A549 (cell line): ENCODE measurements around the gene TTC19. TPM values are rescaled to one million over a fixed set of nuclear protein-coding genes. Genes with fewer than 3 reads are reported as not detected.

Source experiments
- BHLHE40 ChIP-seq: IDR thresholded peaks from 2 replicates; pipeline ENCODE4 v1.6.1; 2012; ENCODE audit warnings: low read depth, low read length, inconsistent platforms
- CBX2 ChIP-seq: fragments of 200-600 bp; sonication (generic); IDR thresholded peaks from 2 replicates; pipeline ENCODE4 v1.6.1; 2016; ENCODE audit warnings: low read depth, mild to moderate bottlenecking, borderline replicate concordance
- CHD2 ChIP-seq: fragments of 150-350 bp; IDR thresholded peaks from 2 replicates; pipeline ENCODE4 v1.6.1; 2014; ENCODE audit warnings: low read length; ENCODE audit not compliant: partially characterized antibody
- EHF ChIP-seq: fragments of 250-450 bp; sonication (Bioruptor Pico); IDR thresholded peaks from 2 replicates; pipeline ENCODE4 v1.5.0; 2020; ENCODE audit warnings: mild to moderate bottlenecking
- EP300 ChIP-seq, 2 experiments: fragments of >200 bp; sonication (Bioruptor Twin); formaldehyde crosslinking; IDR thresholded peaks; 2 replicates in 1 of 2; 3 replicates in 1 of 2; pipeline ENCODE4 v1.6.1; 2016 to 2017
- ESRRA ChIP-seq: fragments of 150-350 bp; IDR thresholded peaks from 2 replicates; pipeline ENCODE4 v1.6.1; 2014; ENCODE audit warnings: mild to moderate bottlenecking, low read length, borderline replicate concordance
- FOSB ChIP-seq: fragments of 250-450 bp; sonication (Bioruptor Pico); IDR thresholded peaks from 2 replicates; pipeline ENCODE4 v1.5.0; 2020; ENCODE audit warnings: mild to moderate bottlenecking, moderate library complexity
- GATA3 ChIP-seq: IDR thresholded peaks from 2 replicates; pipeline ENCODE4 v1.6.1; 2012; ENCODE audit warnings: borderline replicate concordance
- HDAC2 ChIP-seq: fragments of 200-600 bp; sonication (generic); IDR thresholded peaks from 2 replicates; pipeline ENCODE4 v1.6.1; 2016
- HOXB13 ChIP-seq: fragments of 250-450 bp; sonication (Bioruptor Pico); IDR thresholded peaks from 2 replicates; pipeline ENCODE4 v1.5.0; 2020; ENCODE audit warnings: low read depth, mild to moderate bottlenecking, moderate library complexity
- JUNB ChIP-seq: fragments of >200 bp; sonication (Bioruptor Twin); formaldehyde crosslinking; IDR thresholded peaks from 2 replicates; pipeline ENCODE4 v1.6.1; 2016
- KDM5A ChIP-seq: fragments of 200-600 bp; sonication (generic); IDR thresholded peaks from 2 replicates; pipeline ENCODE4 v1.6.1; 2016; ENCODE audit warnings: antibody characterized with exemption, mild to moderate bottlenecking
- MAZ ChIP-seq: fragments of 150-350 bp; IDR thresholded peaks from 2 replicates; pipeline ENCODE4 v1.6.1; 2014; ENCODE audit warnings: antibody characterized with exemption, low read depth, low read length, borderline replicate concordance
- MYC ChIP-seq: IDR thresholded peaks from 2 replicates; pipeline ENCODE4 v1.6.1; 2012; ENCODE audit warnings: mild to moderate bottlenecking, inconsistent platforms, low read length, improper control_type of control experiment, borderline replicate concordance
- NPAS2 ChIP-seq: fragments of 250-450 bp; sonication (Bioruptor Pico); IDR thresholded peaks from 2 replicates; pipeline ENCODE4 v1.8.0; 2022; ENCODE audit warnings: mild to moderate bottlenecking, moderate library complexity, borderline replicate concordance
- NR3C1 ChIP-seq: fragments of >200 bp; sonication (Bioruptor Twin); formaldehyde crosslinking; IDR thresholded peaks from 3 replicates; pipeline ENCODE4 v1.6.1; 2017
- POLR2A ChIP-seq: IDR thresholded peaks from 2 replicates; pipeline ENCODE4 v1.6.1; 2012; ENCODE audit warnings: mild to moderate bottlenecking, low read length
- POLR2AphosphoS2 ChIP-seq: conservative IDR thresholded peaks from 2 replicates; pipeline ENCODE4 v1.6.1; 2012; ENCODE audit warnings: low read length, improper control_type of control experiment, inconsistent platforms
- RAD21 ChIP-seq, 2 experiments: fragments of >200 bp in 1 of 2; sonication (Bioruptor Twin) in 1 of 2; formaldehyde crosslinking in 1 of 2; IDR thresholded peaks in 1 of 2; conservative IDR thresholded peaks in 1 of 2; 2 replicates in 1 of 2; 3 replicates in 1 of 2; pipeline ENCODE4 v1.6.1; 2012 to 2018; ENCODE audit warnings: inconsistent platforms in 1 of 2
- RFX5 ChIP-seq: fragments of 450-650 bp; IDR thresholded peaks from 2 replicates; pipeline ENCODE4 v1.7.1; 2014; ENCODE audit warnings: antibody characterized with exemption, mild to moderate bottlenecking, moderate library complexity
- SMC3 ChIP-seq: fragments of >200 bp; sonication (Bioruptor Twin); formaldehyde crosslinking; IDR thresholded peaks from 3 replicates; pipeline ENCODE4 v1.6.1; 2018; ENCODE audit warnings: inconsistent platforms
- SREBF2 ChIP-seq: fragments of 450-650 bp; IDR thresholded peaks from 2 replicates; pipeline ENCODE4 v1.6.1; 2014; ENCODE audit warnings: mild to moderate bottlenecking, moderate library complexity
- polyA plus RNA-seq, 4 experiments: library from polyadenylated mRNA; depleted of rRNA in 3 of 4; stranded (reverse); fragments of >200 nt; fragmentation: RNase III in 1 of 4; extraction: RNeasy Plus Mini Kit Qiagen cat#74134 plus additional on column Dnase treatment in 1 of 4; gene quantifications; 2 replicates in 3 of 4; 3 replicates in 1 of 4; pipeline ENCODE4 v1.2.3, GENCODE V29; 2011 to 2017
- TF ChIP-seq, protein P1 (sequence below): fragments of >200 bp; sonication (Bioruptor Twin); formaldehyde crosslinking; IDR thresholded peaks from 3 replicates; pipeline ENCODE4 v1.5.1; 2016
- TF ChIP-seq, protein P2 (sequence below): fragments of 150-350 bp; IDR thresholded peaks from 2 replicates; pipeline ENCODE4 v1.6.1; 2014; ENCODE audit warnings: low read depth, mild to moderate bottlenecking, low read length
- TF ChIP-seq, protein P3 (sequence below): IDR thresholded peaks from 2 replicates; pipeline ENCODE4 v1.6.1; 2012
- TF ChIP-seq, protein P4 (sequence below): fragments of >200 bp; sonication (Bioruptor Twin); formaldehyde crosslinking; IDR thresholded peaks from 3 replicates; pipeline ENCODE4 v1.6.1; 2016
- TF ChIP-seq, protein P5 (sequence below): fragments of >200 bp; sonication (Bioruptor Twin); formaldehyde crosslinking; IDR thresholded peaks from 2 replicates; pipeline ENCODE4 v1.6.1; 2016
- TF ChIP-seq, protein P6 (sequence below): fragments of 250-450 bp; sonication (Bioruptor Pico); IDR thresholded peaks from 2 replicates; pipeline ENCODE4 v1.5.0; 2020; ENCODE audit warnings: low read depth, mild to moderate bottlenecking, moderate library complexity

Gene TTC19
- polyA plus RNA-seq, 2 of the 4 experiments (the other 2 are of a cell fraction) = 16.6 to 30.3 TPM

DNA sequence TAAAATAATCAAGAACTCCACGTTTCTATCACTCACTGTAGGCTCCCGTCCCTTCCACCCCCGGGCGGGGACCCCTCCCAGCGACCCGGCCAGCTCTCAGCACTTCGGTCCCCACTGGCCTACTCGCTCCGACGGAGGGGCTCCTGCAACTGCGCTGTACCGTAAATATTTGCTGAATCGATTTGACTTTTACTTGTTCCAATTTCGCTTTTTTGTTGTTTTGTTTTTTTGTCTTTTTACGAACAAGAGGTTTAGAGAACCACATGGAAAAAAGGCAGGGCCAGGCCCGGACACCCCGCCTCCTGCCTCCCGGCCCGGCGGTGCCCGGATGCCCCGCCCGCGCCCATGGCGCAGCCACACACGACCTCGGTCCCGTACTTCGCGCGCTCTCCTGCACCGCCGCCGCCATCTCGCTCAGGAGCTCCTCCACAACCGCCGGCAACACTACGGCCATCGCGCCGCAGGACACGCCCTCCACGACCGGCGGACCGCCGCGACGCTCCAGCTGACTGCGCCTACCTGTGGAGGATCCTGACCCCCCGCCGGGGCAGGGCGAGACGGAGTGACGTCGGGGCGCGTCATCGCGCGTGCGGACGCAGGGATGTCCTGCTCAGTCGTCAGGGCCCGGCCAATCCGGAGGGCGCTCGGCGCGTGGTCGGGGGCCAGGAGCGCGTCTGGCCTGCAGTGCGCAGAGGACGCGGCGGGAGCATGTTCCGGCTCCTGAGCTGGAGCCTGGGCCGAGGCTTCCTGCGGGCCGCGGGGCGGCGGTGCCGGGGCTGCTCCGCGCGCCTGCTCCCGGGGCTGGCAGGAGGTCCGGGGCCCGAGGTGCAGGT lies at the start of gene TTC19, which contains the start of gene ZSWIM7 (continued):
- no peak for TF ChIP-seq NR3C1
- TF ChIP-seq, protein P1, sequence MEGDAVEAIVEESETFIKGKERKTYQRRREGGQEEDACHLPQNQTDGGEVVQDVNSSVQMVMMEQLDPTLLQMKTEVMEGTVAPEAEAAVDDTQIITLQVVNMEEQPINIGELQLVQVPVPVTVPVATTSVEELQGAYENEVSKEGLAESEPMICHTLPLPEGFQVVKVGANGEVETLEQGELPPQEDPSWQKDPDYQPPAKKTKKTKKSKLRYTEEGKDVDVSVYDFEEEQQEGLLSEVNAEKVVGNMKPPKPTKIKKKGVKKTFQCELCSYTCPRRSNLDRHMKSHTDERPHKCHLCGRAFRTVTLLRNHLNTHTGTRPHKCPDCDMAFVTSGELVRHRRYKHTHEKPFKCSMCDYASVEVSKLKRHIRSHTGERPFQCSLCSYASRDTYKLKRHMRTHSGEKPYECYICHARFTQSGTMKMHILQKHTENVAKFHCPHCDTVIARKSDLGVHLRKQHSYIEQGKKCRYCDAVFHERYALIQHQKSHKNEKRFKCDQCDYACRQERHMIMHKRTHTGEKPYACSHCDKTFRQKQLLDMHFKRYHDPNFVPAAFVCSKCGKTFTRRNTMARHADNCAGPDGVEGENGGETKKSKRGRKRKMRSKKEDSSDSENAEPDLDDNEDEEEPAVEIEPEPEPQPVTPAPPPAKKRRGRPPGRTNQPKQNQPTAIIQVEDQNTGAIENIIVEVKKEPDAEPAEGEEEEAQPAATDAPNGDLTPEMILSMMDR = no peak
- TF ChIP-seq RAD21 (conservative IDR thresholded peaks at IDR 0.05 in 1 of 2, IDR thresholded peaks at IDR 0.05 in 1 of 2) = no peak; a peak in 1 of 5 replicates
- no peak for TF ChIP-seq ESRRA
- TF ChIP-seq, protein P2, sequence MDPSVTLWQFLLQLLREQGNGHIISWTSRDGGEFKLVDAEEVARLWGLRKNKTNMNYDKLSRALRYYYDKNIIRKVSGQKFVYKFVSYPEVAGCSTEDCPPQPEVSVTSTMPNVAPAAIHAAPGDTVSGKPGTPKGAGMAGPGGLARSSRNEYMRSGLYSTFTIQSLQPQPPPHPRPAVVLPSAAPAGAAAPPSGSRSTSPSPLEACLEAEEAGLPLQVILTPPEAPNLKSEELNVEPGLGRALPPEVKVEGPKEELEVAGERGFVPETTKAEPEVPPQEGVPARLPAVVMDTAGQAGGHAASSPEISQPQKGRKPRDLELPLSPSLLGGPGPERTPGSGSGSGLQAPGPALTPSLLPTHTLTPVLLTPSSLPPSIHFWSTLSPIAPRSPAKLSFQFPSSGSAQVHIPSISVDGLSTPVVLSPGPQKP = no peak
- peak; percentile 52 for TF ChIP-seq GATA3
- TF ChIP-seq, protein P3, sequence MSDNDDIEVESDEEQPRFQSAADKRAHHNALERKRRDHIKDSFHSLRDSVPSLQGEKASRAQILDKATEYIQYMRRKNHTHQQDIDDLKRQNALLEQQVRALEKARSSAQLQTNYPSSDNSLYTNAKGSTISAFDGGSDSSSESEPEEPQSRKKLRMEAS = peak; percentile 93
- TF ChIP-seq POLR2A = peak; percentile 97
- TF ChIP-seq EP300 (IDR thresholded peaks at IDR 0.05) = no peak
- TF ChIP-seq EHF (CRISPR knock-in tag) = no peak
- TF ChIP-seq, protein P4, sequence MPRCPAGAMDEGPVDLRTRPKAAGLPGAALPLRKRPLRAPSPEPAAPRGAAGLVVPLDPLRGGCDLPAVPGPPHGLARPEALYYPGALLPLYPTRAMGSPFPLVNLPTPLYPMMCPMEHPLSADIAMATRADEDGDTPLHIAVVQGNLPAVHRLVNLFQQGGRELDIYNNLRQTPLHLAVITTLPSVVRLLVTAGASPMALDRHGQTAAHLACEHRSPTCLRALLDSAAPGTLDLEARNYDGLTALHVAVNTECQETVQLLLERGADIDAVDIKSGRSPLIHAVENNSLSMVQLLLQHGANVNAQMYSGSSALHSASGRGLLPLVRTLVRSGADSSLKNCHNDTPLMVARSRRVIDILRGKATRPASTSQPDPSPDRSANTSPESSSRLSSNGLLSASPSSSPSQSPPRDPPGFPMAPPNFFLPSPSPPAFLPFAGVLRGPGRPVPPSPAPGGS = peak; percentile 99
- TF ChIP-seq FOSB (CRISPR knock-in tag) = no peak
- TF ChIP-seq HDAC2 = no peak; the same call in 1 of the 2 replicates
- TF ChIP-seq, protein P5, sequence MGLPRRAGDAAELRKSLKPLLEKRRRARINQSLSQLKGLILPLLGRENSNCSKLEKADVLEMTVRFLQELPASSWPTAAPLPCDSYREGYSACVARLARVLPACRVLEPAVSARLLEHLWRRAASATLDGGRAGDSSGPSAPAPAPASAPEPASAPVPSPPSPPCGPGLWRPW = no peak
- TF ChIP-seq HOXB13 (CRISPR knock-in tag) = peak; percentile 44; the same call in 1 of the 2 replicates
- peak; percentile 70; the same call in 1 of the 2 replicates for TF ChIP-seq MAZ
- 0 out of 2 replicates have a peak, but pooled peaks have one; percentile 31 for TF ChIP-seq BHLHE40
- TF ChIP-seq POLR2AphosphoS2 = no peak
- no peak for TF ChIP-seq CBX2
- TF ChIP-seq NPAS2 (CRISPR knock-in tag) = no peak
- TF ChIP-seq SMC3 = no peak; the same call in 2 of the 3 replicates
- no peak for TF ChIP-seq CHD2
- TF ChIP-seq JUNB = no peak; the same call in 1 of the 2 replicates
- TF ChIP-seq MYC = peak; percentile 86
- TF ChIP-seq, protein P6, sequence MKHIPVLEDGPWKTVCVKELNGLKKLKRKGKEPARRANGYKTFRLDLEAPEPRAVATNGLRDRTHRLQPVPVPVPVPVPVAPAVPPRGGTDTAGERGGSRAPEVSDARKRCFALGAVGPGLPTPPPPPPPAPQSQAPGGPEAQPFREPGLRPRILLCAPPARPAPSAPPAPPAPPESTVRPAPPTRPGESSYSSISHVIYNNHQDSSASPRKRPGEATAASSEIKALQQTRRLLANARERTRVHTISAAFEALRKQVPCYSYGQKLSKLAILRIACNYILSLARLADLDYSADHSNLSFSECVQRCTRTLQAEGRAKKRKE (CRISPR knock-in tag) = peak; percentile 27; the same call in 1 of the 2 replicates
- TF ChIP-seq RFX5 = no peak; the same call in 1 of the 2 replicates
- TF ChIP-seq KDM5A = no peak
- TF ChIP-seq SREBF2 = no peak
